Measurements from ENCODE around the gene MRPS9. TPM values are rescaled to one million over a fixed set of nuclear protein-coding genes. Genes with fewer than 3 reads are reported as not detected.

MRPS9 gene
- total RNA-seq = 22.6 TPM in 2 replicates

DNA sequence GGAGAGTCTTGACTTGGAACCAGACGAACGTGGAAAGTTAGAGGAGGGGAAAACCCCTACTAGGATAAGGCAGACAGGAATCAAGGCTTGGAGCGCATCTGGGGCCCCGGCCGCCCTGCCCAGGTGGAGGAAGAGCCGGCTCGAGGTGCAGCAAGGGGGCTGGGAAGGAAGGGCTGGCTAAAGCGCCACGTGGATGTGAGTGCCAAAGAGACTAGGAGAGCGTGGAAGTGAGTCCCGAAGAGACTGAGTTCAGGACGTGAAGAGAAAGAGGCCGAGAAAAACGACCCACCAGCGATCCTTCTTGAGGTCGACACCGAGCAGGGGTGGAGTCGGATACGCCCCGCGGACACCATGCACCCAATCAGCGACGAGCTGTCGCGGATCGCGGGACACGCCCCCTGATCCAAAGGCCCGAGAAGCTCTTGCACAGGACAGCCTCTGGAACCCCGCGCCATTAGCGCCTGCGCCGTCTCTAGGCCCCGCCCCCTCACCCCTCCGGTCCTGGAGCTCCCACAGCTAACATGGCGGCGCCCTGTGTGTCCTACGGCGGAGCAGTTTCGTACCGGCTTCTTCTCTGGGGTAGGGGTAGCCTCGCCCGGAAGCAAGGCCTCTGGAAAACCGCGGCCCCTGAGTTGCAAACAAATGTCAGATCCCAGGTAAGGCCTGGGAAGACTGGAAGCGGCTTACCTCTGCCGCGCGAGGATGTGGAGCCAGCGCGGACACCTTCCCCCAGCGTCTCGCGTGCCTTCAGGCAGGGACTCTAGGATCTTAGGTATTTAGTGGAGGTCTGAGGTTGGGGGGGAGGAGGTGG is at the start of gene MRPS9:
Gene MRPS9, plus strand, starts transcription at position 498 of the 811 bp plus-strand sequence. Its CDS starts 24 bp downstream, at position 522.

Other genes with a start within 250 kb of the MRPS9 start
- 0.06 and 0.13 TPM in 2 replicates for gene POU3F3, start 184.0 kb upstream of the MRPS9 start, total RNA-seq
- not detected in 2 replicates for gene GPR45, start 203.7 kb downstream of the MRPS9 start, total RNA-seq